ENCODE data around the gene SLC38A8. TPM values are rescaled to one million over a fixed set of nuclear protein-coding genes. Genes with fewer than 3 reads are reported as not detected.

SLC38A8 gene
- polyA plus RNA-seq, 6 donors from 2014 or later: not detected

- Mint-ChIP-seq H3K27ac (peak overlapping the region in 1 of 6 donors; percentile 60), H3K4me1 (peaks cover 15 to 24% (median 24%) of the 10 kb centered on the region in 3 donors), H3K36me3 (peaks cover 34 to 48% of the 10 kb centered on the region in 2 donors), H3K4me3 (no peak overlapping the region), H3K9me3 (no peaks in the 10 kb centered on the region), H3K27me3 (no peaks in the 10 kb centered on the region)
- ATAC-seq (ENCODE audit: low read depth in 2 of 2) (no peak), DNase-seq (no peak)
These were observed 38.9 kb upstream of the SLC38A8 start for GRCh38 chr16:84081446-84081989.

GRCh38 chr16:84080813-84081212 is 38.2 kb upstream of the SLC38A8 start:
- Mint-ChIP-seq H3K9me3 (no peaks in the 10 kb centered on the region), H3K4me1 (peaks cover 8 to 18% (median 17%) of the 10 kb centered on the region in 3 donors), H3K27ac (no peak overlapping the region), H3K27me3 (no peaks in the 10 kb centered on the region), H3K4me3 (no peak overlapping the region), H3K36me3 (peaks cover 33 to 40% of the 10 kb centered on the region in 2 donors)
- DNase-seq: no peak
- no peak for ATAC-seq (ENCODE audit: low read depth in 2 of 2)

DNA sequence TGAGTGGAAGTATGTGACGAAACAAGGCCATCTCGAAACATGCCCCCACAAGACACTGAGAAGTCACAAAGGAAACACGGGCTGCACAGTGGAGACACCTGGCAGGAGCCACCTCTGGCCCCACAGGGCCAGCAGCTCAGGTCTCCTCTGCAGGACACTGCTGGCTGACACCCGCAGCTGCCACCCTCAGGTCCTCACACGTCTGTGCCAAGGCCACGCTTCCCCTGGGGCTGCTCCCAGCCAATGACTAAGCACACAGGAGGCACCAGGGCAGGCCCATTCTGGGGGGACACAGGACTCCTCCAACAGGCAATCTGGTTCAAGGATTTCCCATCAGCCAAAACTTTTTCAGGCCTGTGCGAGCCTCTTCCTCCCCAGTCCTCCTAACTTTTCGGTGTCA is 37.8 kb upstream of the SLC38A8 start:
- Mint-ChIP-seq H3K4me1 (peaks cover 6 to 15% (median 14%) of the 10 kb centered on the region in 3 donors), H3K27me3 (no peaks in the 10 kb centered on the region), H3K9me3 (no peaks in the 10 kb centered on the region), H3K4me3 (no peak overlapping the region), H3K27ac (peak overlapping the region in 1 of 6 donors; percentile 12), H3K36me3 (peaks cover 37 to 40% of the 10 kb centered on the region in 2 donors)
- DNase-seq: no peak
- no peak for ATAC-seq (ENCODE audit: low read depth in 2 of 2)

GRCh38 chr16:84079664-84080063 is 37.1 kb upstream of the SLC38A8 start:
- H3K36me3 Mint-ChIP-seq: peaks cover 37 to 40% of the 10 kb centered on the region in 2 donors
- DNase-seq (no peak), ATAC-seq (ENCODE audit: low read depth in 2 of 2) (no peak)
- H3K9me3 Mint-ChIP-seq: no peaks in the 10 kb centered on the region
- H3K27me3 Mint-ChIP-seq: no peaks in the 10 kb centered on the region
- H3K27ac Mint-ChIP-seq: peak overlapping the region in 1 of 6 donors; percentile 26
- H3K4me1 Mint-ChIP-seq: peaks cover 1 to 10% (median 8%) of the 10 kb centered on the region in 3 donors
- H3K4me3 Mint-ChIP-seq: no peak overlapping the region

DNA sequence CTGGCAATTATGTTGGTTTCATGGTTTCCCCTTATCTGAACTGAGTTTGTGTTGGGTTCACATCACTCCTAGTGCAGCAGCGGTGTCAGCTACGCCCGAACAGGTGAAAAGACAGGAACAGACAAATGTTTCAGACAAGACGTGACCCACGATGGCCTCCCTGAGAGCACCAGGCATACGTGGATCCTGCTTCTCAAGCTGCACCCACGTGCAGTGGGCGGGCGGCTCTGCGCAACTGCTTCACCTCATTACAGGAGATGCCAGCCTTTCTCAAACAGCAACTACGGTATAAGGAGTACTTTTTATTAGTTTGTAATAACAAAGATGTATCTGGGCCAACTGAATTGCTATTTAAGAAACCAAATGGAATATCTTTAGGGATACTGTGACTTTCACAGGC is 32.8 kb upstream of the SLC38A8 start:
- Mint-ChIP-seq H3K4me3 (no peak overlapping the region), H3K9me3 (no peaks in the 10 kb centered on the region), H3K27me3 (no peaks in the 10 kb centered on the region), H3K4me1 (peaks cover 0 to 7% (median 3%) of the 10 kb centered on the region in 3 donors), H3K36me3 (peaks cover 37 to 40% of the 10 kb centered on the region in 2 donors), H3K27ac (peak overlapping the region in 1 of 6 donors; percentile 37)
- ATAC-seq (ENCODE audit: low read depth in 2 of 2) (no peak), DNase-seq (no peak)

DNA sequence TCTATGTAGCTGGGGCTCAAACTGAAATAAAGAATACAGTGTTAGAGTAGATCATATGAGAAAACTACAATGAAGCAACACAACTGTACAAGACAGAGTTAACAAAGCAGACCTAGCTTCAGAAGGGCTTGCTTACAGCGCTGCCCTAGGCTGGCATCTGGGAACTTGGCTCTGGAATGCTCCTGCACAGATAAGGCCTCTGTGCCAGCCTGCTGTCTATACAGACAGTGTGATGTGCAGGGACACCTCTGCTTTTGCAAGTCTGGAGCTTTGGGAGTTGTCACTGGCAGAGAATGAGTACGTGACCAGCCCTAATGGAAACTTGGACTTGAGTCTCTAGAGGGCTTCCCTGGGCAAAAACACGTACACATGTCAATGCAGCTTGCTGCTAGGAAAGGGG is 32.1 kb upstream of the SLC38A8 start:
- ATAC-seq (ENCODE audit: low read depth in 2 of 2) (no peak), DNase-seq (no peak)
- Mint-ChIP-seq H3K9me3 (no peaks in the 10 kb centered on the region), H3K27ac (no peak overlapping the region), H3K36me3 (peaks cover 32 to 34% of the 10 kb centered on the region in 2 donors), H3K27me3 (no peaks in the 10 kb centered on the region), H3K4me1 (peaks cover 0 to 7% (median 3%) of the 10 kb centered on the region in 3 donors), H3K4me3 (no peak overlapping the region)

DNA sequence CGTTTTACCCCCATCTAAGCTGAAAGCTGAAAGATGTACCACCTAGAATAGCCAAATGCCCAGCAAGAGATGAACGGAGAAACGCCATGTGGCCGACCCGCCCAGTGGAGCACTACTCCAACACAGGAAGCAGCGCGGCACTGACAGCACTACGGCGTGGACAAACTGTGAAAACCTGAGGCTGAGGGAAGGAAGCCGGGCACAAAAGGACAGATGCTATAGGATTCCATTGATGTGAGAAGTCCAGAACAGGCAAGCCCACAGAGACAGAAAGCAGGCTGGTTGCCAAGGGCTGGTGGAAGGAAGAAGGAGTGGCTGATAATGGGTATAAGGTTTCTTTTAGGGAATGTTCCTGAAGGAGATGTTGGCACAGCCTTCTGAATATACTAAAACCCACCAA is 29.4 kb upstream of the SLC38A8 start:
- Mint-ChIP-seq H3K4me3 (no peak overlapping the region), H3K36me3 (peaks cover 24 to 44% of the 10 kb centered on the region in 2 donors), H3K4me1 (peaks cover 0 to 4% (median 1%) of the 10 kb centered on the region in 3 donors), H3K9me3 (no peaks in the 10 kb centered on the region), H3K27ac (peak overlapping the region in 1 of 6 donors; percentile 3), H3K27me3 (no peaks in the 10 kb centered on the region)
- no peak for ATAC-seq (ENCODE audit: low read depth in 2 of 2)
- no peak for DNase-seq

- Mint-ChIP-seq H3K4me1 (peaks cover 0 to 4% (median 0%) of the 10 kb centered on the region in 3 donors), H3K27ac (no peak overlapping the region), H3K27me3 (no peaks in the 10 kb centered on the region), H3K9me3 (no peaks in the 10 kb centered on the region), H3K4me3 (no peak overlapping the region), H3K36me3 (peaks cover 19 to 40% of the 10 kb centered on the region in 2 donors)
- no peak for DNase-seq
- no peak for ATAC-seq (ENCODE audit: low read depth in 2 of 2)
These were observed 28.5 kb upstream of the SLC38A8 start for GRCh38 chr16:84071121-84071520.

GRCh38 chr16:84069540-84069939 is 26.9 kb upstream of the SLC38A8 start:
- H3K36me3 Mint-ChIP-seq: peaks cover 14 to 40% of the 10 kb centered on the region in 2 donors
- no peak for ATAC-seq (ENCODE audit: low read depth in 2 of 2)
- no peaks in the 10 kb centered on the region for H3K9me3 Mint-ChIP-seq
- no peak overlapping the region for H3K4me3 Mint-ChIP-seq
- H3K27me3 Mint-ChIP-seq: no peaks in the 10 kb centered on the region
- H3K27ac Mint-ChIP-seq: no peak overlapping the region
- DNase-seq: no peak
- peaks cover 0 to 4% (median 0%) of the 10 kb centered on the region in 3 donors for H3K4me1 Mint-ChIP-seq

GRCh38 chr16:84068783-84069462 is 26.3 kb upstream of the SLC38A8 start:
- DNase-seq (no peak), ATAC-seq (ENCODE audit: low read depth in 2 of 2) (no peak)
- Mint-ChIP-seq H3K27ac (peak overlapping the region in 2 of 6 donors; percentile 57 to 91), H3K4me1 (peaks cover 0 to 4% (median 0%) of the 10 kb centered on the region in 3 donors), H3K27me3 (no peaks in the 10 kb centered on the region), H3K4me3 (no peak overlapping the region), H3K36me3 (peaks cover 16 to 41% of the 10 kb centered on the region in 2 donors), H3K9me3 (no peaks in the 10 kb centered on the region)

DNA sequence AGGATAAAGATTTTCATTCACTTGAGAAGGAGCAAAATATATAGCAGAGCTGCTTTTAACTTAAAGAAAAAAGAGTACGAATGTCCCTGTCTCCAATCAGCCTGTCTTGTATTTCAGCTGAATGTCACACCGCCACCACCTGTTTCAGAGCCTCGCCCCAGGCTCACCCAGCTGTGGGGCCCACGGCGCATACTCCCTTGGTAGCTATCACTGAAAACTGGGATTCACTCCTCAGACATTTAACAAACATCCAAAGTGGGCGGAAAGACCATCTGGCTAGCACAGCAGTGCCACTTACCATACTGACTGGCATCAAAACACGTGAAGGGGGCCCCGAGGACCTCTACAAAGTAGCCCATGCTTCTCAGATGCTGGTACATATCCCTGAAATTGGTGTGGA is 25.4 kb upstream of the SLC38A8 start:
- Mint-ChIP-seq H3K4me1 (peaks cover 0 to 4% (median 0%) of the 10 kb centered on the region in 3 donors), H3K9me3 (no peaks in the 10 kb centered on the region), H3K4me3 (no peak overlapping the region), H3K36me3 (peaks cover 25 to 49% of the 10 kb centered on the region in 2 donors), H3K27ac (no peak overlapping the region), H3K27me3 (no peaks in the 10 kb centered on the region)
- no peak for ATAC-seq (ENCODE audit: low read depth in 2 of 2)
- DNase-seq: no peak

GRCh38 chr16:84067640-84068039 is 25.0 kb upstream of the SLC38A8 start:
- H3K4me3 Mint-ChIP-seq: no peak overlapping the region
- H3K9me3 Mint-ChIP-seq: no peaks in the 10 kb centered on the region
- peaks cover 0 to 6% (median 0%) of the 10 kb centered on the region in 3 donors for H3K4me1 Mint-ChIP-seq
- H3K36me3 Mint-ChIP-seq: peaks cover 25 to 53% of the 10 kb centered on the region in 2 donors
- no peak overlapping the region for H3K27ac Mint-ChIP-seq
- no peak for ATAC-seq (ENCODE audit: low read depth in 2 of 2)
- DNase-seq: no peak
- no peaks in the 10 kb centered on the region for H3K27me3 Mint-ChIP-seq

GRCh38 chr16:84065536-84066132 is 23.0 kb upstream of the SLC38A8 start:
- DNase-seq (no peak), ATAC-seq (ENCODE audit: low read depth in 2 of 2) (peak; percentile 35 to 51)
- Mint-ChIP-seq H3K4me3 (no peak overlapping the region), H3K27ac (no peak overlapping the region), H3K27me3 (no peaks in the 10 kb centered on the region), H3K36me3 (peaks cover 11 to 39% of the 10 kb centered on the region in 2 donors), H3K9me3 (no peaks in the 10 kb centered on the region), H3K4me1 (peaks cover 0 to 7% (median 0%) of the 10 kb centered on the region in 3 donors)

GRCh38 chr16:84063980-84064379 is 21.4 kb upstream of the SLC38A8 start:
- H3K4me1 Mint-ChIP-seq: peaks cover 0 to 4% (median 0%) of the 10 kb centered on the region in 3 donors
- peaks cover 16 to 31% of the 10 kb centered on the region in 2 donors for H3K36me3 Mint-ChIP-seq
- no peaks in the 10 kb centered on the region for H3K9me3 Mint-ChIP-seq
- no peak overlapping the region for H3K27ac Mint-ChIP-seq
- no peak overlapping the region for H3K4me3 Mint-ChIP-seq
- ATAC-seq (ENCODE audit: low read depth in 2 of 2) (no peak), DNase-seq (no peak)
- no peaks in the 10 kb centered on the region for H3K27me3 Mint-ChIP-seq

Data from naive B cell (primary cell).